GM20000 (cell line): ENCODE data around the gene SPR.

Experiments
- DNase-seq: peaks from one replicate; pipeline ENCODE4 v3.0.0; 2012; ENCODE audit warnings: low spot score
- TF ChIP-seq, protein P1 (sequence below): IDR thresholded peaks from 2 replicates; pipeline ENCODE4 v1.5.1; 2012; ENCODE audit warnings: mild to moderate bottlenecking, control low read depth; ENCODE audit errors: extremely low read depth, missing control alignments

SPR gene

DNA sequence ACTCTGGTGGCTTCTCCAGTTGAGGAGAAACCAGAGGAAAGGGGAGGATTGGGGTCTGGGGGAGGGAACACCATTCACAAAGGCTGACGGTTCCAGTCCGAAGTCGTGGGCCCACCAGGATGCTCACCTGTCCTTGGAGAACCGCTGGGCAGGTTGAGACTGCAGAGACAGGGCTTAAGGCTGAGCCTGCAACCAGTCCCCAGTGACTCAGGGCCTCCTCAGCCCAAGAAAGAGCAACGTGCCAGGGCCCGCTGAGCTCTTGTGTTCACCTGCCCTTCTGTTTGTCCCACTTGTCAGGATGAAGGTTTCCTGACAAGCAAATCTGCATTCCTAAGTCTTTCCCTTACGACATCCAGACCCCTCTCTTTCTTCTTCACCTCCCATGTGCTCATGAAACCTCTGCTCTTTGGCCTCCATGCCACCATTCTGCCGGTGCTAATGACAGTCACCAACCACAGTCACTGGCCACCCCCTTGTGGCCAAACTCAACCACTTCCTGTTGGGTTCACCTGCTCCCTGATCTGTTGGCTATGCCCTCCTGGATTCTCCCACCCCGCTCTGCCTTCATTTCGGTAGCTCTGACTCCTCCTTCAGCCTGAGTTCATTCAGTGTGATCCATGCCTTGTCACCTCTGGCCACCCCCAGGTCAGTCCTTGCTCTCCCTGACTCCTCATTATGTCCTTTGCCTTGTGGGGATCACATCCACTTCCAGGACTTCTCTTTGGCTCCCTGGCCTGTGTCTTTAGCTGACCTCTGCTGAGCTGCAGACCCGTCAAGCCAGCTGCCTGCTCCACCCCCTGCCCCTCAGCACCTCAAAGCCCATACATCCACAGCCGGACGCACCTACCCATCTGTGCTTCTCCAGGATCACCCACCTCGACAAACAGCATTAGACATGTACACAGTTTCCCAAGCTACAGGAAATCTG, 47.7 kb downstream of the SPR start:
- peak; percentile 61 for DNase-seq

GRCh38 chr2:72935611-72935957, 48.4 kb downstream of the SPR start:
- TF ChIP-seq, protein P1, sequence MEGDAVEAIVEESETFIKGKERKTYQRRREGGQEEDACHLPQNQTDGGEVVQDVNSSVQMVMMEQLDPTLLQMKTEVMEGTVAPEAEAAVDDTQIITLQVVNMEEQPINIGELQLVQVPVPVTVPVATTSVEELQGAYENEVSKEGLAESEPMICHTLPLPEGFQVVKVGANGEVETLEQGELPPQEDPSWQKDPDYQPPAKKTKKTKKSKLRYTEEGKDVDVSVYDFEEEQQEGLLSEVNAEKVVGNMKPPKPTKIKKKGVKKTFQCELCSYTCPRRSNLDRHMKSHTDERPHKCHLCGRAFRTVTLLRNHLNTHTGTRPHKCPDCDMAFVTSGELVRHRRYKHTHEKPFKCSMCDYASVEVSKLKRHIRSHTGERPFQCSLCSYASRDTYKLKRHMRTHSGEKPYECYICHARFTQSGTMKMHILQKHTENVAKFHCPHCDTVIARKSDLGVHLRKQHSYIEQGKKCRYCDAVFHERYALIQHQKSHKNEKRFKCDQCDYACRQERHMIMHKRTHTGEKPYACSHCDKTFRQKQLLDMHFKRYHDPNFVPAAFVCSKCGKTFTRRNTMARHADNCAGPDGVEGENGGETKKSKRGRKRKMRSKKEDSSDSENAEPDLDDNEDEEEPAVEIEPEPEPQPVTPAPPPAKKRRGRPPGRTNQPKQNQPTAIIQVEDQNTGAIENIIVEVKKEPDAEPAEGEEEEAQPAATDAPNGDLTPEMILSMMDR: no peak
- no peak for DNase-seq

More for the DNA sequence above, 47.7 kb downstream of the SPR start:
- TF ChIP-seq, protein P1: peak; percentile 20

DNA sequence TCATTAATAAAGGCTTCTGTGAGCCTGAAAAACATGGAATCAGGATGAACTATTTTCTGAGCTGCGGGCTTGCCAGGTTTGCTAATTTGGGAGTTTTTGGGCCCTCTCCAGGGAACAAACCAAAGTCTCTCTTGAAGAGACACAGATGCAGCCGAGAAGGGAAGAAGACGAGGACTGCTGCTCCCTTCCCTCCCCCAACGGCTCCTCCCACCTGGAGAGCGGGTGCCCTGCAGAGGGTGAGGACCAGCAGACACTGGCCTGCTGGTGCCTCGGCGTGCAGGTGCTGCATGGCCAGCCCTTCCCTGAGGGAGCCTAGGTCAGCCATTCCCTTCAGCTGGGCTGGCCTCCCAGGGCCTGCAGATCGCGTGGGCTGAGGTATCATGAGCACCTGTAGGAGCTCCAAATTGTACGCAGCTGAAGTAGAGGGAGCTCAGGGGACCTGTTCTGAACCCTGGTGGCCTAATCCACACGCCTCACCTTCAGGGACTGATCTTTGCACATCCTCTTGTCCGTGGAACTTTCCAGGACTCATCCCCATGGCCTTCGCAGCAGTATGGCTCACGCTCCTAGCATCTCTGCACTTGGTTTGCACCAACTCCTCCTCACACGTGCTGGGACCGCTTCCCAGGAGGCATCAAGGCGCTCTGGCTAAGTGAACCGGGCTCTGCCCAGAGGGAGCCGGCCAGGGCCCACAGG, 49.6 kb downstream of the SPR start:
- TF ChIP-seq, protein P1: no peak
- no peak for DNase-seq

- no peak for DNase-seq
- TF ChIP-seq, protein P1: no peak
Measured at GRCh38 chr2:72937356-72937669, 50.1 kb downstream of the SPR start.

- DNase-seq: no peak
- TF ChIP-seq, protein P1: no peak
Measured at GRCh38 chr2:72938455-72938854, 51.2 kb downstream of the SPR start.

GRCh38 chr2:72940361-72940760, 53.2 kb downstream of the SPR start:
- TF ChIP-seq, protein P1: no peak
- no peak for DNase-seq

GRCh38 chr2:72940786-72941185, 53.6 kb downstream of the SPR start:
- no peak for DNase-seq
- TF ChIP-seq, protein P1: no peak
